DOHH2 (cell line): ENCODE measurements around the gene TNK1.

Experiments used
- H3F3A ChIP-seq: fragments of 200-600 bp; sonication (generic), shearing (Covaris generic); 2 replicates; pipeline ENCODE4 v1.6.0; 2016; ENCODE audit warnings: antibody characterized with exemption, mild to moderate bottlenecking; ENCODE audit not compliant: control insufficient read depth, insufficient read depth
- H3K27ac ChIP-seq: fragments of 200-600 bp; sonication (generic); 2 replicates; pipeline ENCODE4 v1.5.1; 2014; ENCODE audit warnings: low read depth, mild to moderate bottlenecking, low read length, moderate library complexity
- H3K27me3 ChIP-seq: fragments of 200-600 bp; sonication (generic); 2 replicates; pipeline ENCODE4 v1.6.1; 2014; ENCODE audit warnings: mild to moderate bottlenecking, low read length, mixed read lengths; ENCODE audit not compliant: control insufficient read depth
- H3K36me3 ChIP-seq: fragments of 200-600 bp; sonication (generic); 2 replicates; pipeline ENCODE4 v1.6.1; 2014; ENCODE audit warnings: mild to moderate bottlenecking, low read length, moderate library complexity, mixed read lengths; ENCODE audit not compliant: control insufficient read depth
- H3K4me1 ChIP-seq: fragments of 200-600 bp; sonication (generic); 2 replicates; pipeline ENCODE4 v1.6.1; 2014; ENCODE audit warnings: mild to moderate bottlenecking, low read length, mixed read lengths; ENCODE audit not compliant: control insufficient read depth
- H3K4me2 ChIP-seq: fragments of 200-600 bp; sonication (generic); 2 replicates; pipeline ENCODE4 v1.6.0; 2014; ENCODE audit warnings: mild to moderate bottlenecking, low read length, moderate library complexity
- H3K4me3 ChIP-seq: fragments of 200-600 bp; sonication (generic); 2 replicates; pipeline ENCODE4 v1.5.1; 2014; ENCODE audit warnings: mild to moderate bottlenecking, low read length, mixed read lengths
- H3K79me2 ChIP-seq: fragments of 200-600 bp; sonication (generic); 2 replicates; pipeline ENCODE4 v1.6.1; 2014; ENCODE audit warnings: mild to moderate bottlenecking, low read length, mixed read lengths; ENCODE audit not compliant: control insufficient read depth
- H3K9me2 ChIP-seq: fragments of 200-600 bp; sonication (generic); replicated peaks from 2 replicates; pipeline ENCODE4 v1.6.1; 2014; ENCODE audit warnings: mild to moderate bottlenecking, low read length, mixed read lengths; ENCODE audit not compliant: control insufficient read depth
- H3K9me3 ChIP-seq: fragments of 200-600 bp; sonication (generic); 2 replicates; pipeline ENCODE4 v1.6.1; 2014; ENCODE audit warnings: antibody characterized with exemption, low read length, mixed read lengths; ENCODE audit not compliant: control insufficient read depth, insufficient read depth
- H4K20me1 ChIP-seq: fragments of 200-600 bp; sonication (generic); 2 replicates; pipeline ENCODE4 v1.6.0; 2014; ENCODE audit warnings: low read depth, mild to moderate bottlenecking, antibody characterized with exemption, low read length, moderate library complexity; ENCODE audit not compliant: control insufficient read depth, insufficient read depth
- CTCF ChIP-seq: fragments of 200-600 bp; sonication (generic); IDR thresholded peaks from one replicate; pipeline ENCODE4 v1.5.1; 2014; ENCODE audit warnings: antibody characterized with exemption, mild to moderate bottlenecking, low read depth, low read length; ENCODE audit not compliant: poor library complexity, severe bottlenecking
- EZH2phosphoT487 ChIP-seq: fragments of 200-600 bp; sonication (generic); IDR thresholded peaks from 2 replicates; pipeline ENCODE4 v1.6.1; 2017; ENCODE audit warnings: borderline replicate concordance, mild to moderate bottlenecking, antibody characterized with exemption, low read length, moderate library complexity, mixed read lengths

The TNK1 gene

GRCh38 chr17:7421186-7421585, 40.3 kb downstream of the TNK1 start:
- Histone ChIP-seq H3K27me3 (no peaks in the 10 kb centered on the region; the same call in 1 of the 2 replicates), H3K4me2 (no peak overlapping the region), H3K9me2 (no peaks in the 10 kb centered on the region), H3K36me3 (no peaks in the 10 kb centered on the region), H4K20me1 (no peaks in the 10 kb centered on the region), H3K9me3 (no peaks in the 10 kb centered on the region), H3K4me3 (no peak overlapping the region), H3K4me1 (no peaks in the 10 kb centered on the region), H3F3A (no peaks in the 10 kb centered on the region), H3K27ac (no peak overlapping the region), H3K79me2 (no peaks in the 10 kb centered on the region)
- TF ChIP-seq CTCF (no peak), EZH2phosphoT487 (no peak)

DNA sequence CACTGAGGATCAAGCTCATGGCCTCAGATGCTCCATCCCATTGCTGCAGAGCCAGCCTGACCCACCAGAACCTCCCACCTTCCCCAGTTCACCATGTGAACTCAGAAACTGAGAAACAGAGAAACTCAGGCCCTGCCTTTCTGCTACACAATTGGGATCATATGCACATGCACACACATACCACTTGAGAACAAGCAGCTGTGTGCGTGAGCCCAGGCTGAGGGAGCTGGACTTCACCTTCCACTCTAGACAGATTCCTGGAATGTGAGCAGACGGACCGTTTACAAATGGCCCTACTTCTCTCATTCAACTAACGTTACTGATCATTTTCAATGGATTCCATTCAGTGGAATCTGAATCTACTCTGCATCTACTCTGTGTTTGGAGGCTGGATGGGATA, 42.8 kb downstream of the TNK1 start:
- H3K9me3 ChIP-seq: no peaks in the 10 kb centered on the region
- no peaks in the 10 kb centered on the region for H3K79me2 ChIP-seq
- H3F3A ChIP-seq: no peaks in the 10 kb centered on the region
- H3K9me2 ChIP-seq: no peaks in the 10 kb centered on the region
- no peaks in the 10 kb centered on the region for H3K4me1 ChIP-seq
- H3K27me3 ChIP-seq: no peaks in the 10 kb centered on the region; the same call in 1 of the 2 replicates
- no peak overlapping the region for H3K4me2 ChIP-seq
- H3K4me3 ChIP-seq: no peak overlapping the region
- H3K27ac ChIP-seq: no peak overlapping the region
- H3K36me3 ChIP-seq: no peaks in the 10 kb centered on the region
- H4K20me1 ChIP-seq: no peaks in the 10 kb centered on the region
- TF ChIP-seq CTCF: no peak
- no peak for TF ChIP-seq EZH2phosphoT487

DNA sequence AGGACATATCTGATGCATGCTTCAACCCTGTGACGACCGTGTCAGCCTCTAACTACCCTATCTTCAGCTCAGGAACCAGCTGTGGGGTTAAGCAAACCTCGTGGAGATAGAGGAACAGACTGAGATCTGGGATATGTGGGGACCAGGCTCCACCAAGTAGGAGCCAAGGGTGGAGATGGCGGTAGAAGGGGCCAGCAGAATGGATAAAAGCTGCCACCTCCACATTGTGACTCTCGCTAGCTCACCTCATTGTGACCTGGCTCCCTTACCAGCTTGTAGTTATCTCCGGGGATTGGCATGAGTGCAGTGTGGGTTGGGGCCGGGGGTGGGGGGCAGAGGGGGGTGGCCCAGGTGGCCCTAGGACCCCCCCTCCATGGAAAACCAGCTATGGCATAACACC, 44.4 kb downstream of the TNK1 start, which contains the start of gene SPEM2:
SPEM2 (plus strand) TSS at position 301 of the 400 bp plus-strand sequence; CDS start at position 374, 73 bp downstream.
- H3K4me3 ChIP-seq: no peak within 1 kb of the TSS
- H3F3A ChIP-seq: no peaks in the 10 kb centered on the region
- no peaks in the 10 kb centered on the region for H4K20me1 ChIP-seq
- no peaks in the 10 kb centered on the region for H3K36me3 ChIP-seq
- no peak for TF ChIP-seq EZH2phosphoT487
- no peak for TF ChIP-seq CTCF
- H3K4me2 ChIP-seq: no peak within 1 kb of the TSS
- no peaks in the 10 kb centered on the region for H3K79me2 ChIP-seq
- no peaks in the 10 kb centered on the region for H3K9me2 ChIP-seq
- no peaks in the 10 kb centered on the region for H3K9me3 ChIP-seq
- H3K27ac ChIP-seq: no peak within 1 kb of the TSS
- H3K27me3 ChIP-seq: no peaks in the 10 kb centered on the region
- no peaks in the 10 kb centered on the region for H3K4me1 ChIP-seq

DNA sequence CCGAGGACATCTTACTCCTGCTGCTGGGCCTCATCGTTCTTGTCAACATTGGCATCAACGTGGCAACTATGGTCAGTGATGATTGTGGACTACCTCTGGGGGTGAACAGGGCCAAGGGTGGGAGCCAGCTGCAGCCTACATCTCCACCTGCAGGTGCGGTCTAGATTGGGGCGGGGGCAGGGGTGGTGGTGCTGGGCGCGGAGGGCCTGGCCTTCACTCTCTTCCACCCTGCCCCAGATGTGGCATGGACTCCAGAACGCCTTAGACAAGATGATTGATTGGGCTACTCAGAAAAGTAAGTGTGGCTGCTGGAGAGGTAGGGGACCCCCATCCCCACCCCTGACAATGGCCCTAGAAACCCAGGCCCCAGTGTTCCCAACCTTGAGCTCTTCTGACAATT, 44.9 kb downstream of the TNK1 start:
- Histone ChIP-seq H3K9me2 (no peaks in the 10 kb centered on the region), H4K20me1 (no peaks in the 10 kb centered on the region), H3K9me3 (no peaks in the 10 kb centered on the region), H3K36me3 (no peaks in the 10 kb centered on the region), H3K4me1 (no peaks in the 10 kb centered on the region), H3K4me3 (no peak overlapping the region), H3K79me2 (no peaks in the 10 kb centered on the region), H3K27me3 (no peaks in the 10 kb centered on the region), H3F3A (no peaks in the 10 kb centered on the region), H3K27ac (no peak overlapping the region), H3K4me2 (no peak overlapping the region)
- TF ChIP-seq CTCF (no peak), EZH2phosphoT487 (no peak)
